ENCODE measurements around the gene ITGB1BP1. TPM values are rescaled to one million over a fixed set of nuclear protein-coding genes. Genes with fewer than 3 reads are reported as not detected.

The ITGB1BP1 gene
- total and polyA plus RNA-seq, 2 of the 13 experiments (the other 11 are each of a cell fraction or from before 2014, with no cell fraction given): 106 to 108 TPM

DNA sequence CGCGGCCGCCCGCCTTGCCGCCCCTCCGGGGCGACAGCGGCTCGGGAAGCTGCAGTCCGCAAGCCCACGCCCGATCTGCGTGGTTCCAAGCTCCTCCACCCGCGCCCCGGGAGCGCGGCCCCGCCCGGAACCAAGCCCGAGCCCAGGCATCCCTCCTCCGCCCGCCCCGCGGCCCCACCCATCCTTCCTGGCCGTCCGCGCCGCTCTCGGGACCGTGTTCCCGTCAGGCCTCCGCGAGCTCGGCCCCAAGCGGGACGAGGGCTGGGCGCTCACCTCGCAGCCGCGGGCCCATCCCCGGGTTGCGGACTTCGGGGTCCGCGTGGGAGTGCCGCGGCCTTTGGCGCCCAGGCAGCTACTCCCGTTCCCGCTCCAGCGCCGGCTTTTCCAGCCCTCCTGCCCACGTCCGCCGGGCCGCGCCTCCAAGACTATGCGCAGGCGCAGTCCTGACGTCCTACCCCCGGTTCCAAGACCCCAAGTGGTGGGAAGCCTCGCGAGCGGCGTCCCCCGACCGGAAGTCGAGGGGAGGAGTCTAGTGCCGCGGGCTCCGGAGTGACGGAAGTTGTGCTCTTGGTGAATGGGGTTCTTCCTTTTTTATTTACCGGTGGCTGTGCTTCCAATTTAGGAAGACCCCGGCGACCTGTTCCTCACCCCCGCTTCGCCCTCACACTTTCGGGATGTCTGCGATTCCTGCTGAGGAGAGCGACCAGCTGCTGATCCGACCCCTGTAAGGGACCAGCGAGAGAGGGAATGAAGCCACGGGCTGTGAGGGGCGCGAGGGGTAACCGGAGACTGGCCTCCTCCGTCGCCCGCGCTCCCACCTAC, at the start of gene ITGB1BP1, which contains the start of gene CPSF3 (continued):
- TF ChIP-seq, protein P1, sequence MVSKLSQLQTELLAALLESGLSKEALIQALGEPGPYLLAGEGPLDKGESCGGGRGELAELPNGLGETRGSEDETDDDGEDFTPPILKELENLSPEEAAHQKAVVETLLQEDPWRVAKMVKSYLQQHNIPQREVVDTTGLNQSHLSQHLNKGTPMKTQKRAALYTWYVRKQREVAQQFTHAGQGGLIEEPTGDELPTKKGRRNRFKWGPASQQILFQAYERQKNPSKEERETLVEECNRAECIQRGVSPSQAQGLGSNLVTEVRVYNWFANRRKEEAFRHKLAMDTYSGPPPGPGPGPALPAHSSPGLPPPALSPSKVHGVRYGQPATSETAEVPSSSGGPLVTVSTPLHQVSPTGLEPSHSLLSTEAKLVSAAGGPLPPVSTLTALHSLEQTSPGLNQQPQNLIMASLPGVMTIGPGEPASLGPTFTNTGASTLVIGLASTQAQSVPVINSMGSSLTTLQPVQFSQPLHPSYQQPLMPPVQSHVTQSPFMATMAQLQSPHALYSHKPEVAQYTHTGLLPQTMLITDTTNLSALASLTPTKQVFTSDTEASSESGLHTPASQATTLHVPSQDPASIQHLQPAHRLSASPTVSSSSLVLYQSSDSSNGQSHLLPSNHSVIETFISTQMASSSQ (IDR thresholded peaks at IDR 0.05; ENCODE audit: low read depth): no peak
- TF ChIP-seq, protein P1 (CRISPR knock-in tag; IDR thresholded peaks at IDR 0.05; ENCODE audit: borderline replicate concordance): peak; percentile 76; the same call in 1 of the 2 replicates
- peak; percentile 77 for TF ChIP-seq ETV5 (CRISPR knock-in tag; IDR thresholded peaks at IDR 0.05; ENCODE audit: borderline replicate concordance)
- peak; percentile 71; the same call in 1 of the 2 replicates for TF ChIP-seq ZNF451 (CRISPR knock-in tag; IDR thresholded peaks at IDR 0.05)
- TF ChIP-seq FIP1L1 (IDR thresholded peaks at IDR 0.05; ENCODE audit: borderline replicate concordance, insufficient read depth, low read depth, low read length): 0 out of 2 replicates have a peak, but pooled peaks have one; percentile 19
- TF ChIP-seq, protein P2, sequence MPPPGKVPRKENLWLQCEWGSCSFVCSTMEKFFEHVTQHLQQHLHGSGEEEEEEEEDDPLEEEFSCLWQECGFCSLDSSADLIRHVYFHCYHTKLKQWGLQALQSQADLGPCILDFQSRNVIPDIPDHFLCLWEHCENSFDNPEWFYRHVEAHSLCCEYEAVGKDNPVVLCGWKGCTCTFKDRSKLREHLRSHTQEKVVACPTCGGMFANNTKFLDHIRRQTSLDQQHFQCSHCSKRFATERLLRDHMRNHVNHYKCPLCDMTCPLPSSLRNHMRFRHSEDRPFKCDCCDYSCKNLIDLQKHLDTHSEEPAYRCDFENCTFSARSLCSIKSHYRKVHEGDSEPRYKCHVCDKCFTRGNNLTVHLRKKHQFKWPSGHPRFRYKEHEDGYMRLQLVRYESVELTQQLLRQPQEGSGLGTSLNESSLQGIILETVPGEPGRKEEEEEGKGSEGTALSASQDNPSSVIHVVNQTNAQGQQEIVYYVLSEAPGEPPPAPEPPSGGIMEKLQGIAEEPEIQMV (CRISPR knock-in tag; IDR thresholded peaks at IDR 0.05; ENCODE audit: low read depth): peak; percentile 92
- peak; percentile 99 for TF ChIP-seq KLF12 (CRISPR knock-in tag; IDR thresholded peaks at IDR 0.05; ENCODE audit: borderline replicate concordance)
- peak; percentile 63; the same call in 1 of the 2 replicates for TF ChIP-seq ZBTB14 (CRISPR knock-in tag; IDR thresholded peaks at IDR 0.05)
- peak; percentile 65; the same call in 1 of the 2 replicates for TF ChIP-seq ZNF841 (CRISPR knock-in tag; IDR thresholded peaks at IDR 0.05; ENCODE audit: borderline replicate concordance)
- TF ChIP-seq FOSL1 (CRISPR knock-in tag; IDR thresholded peaks at IDR 0.05; ENCODE audit: borderline replicate concordance): no peak
- peak; percentile 75; the same call in 1 of the 2 replicates for TF ChIP-seq ZNF503 (CRISPR knock-in tag; IDR thresholded peaks at IDR 0.05)
- TF ChIP-seq THAP9 (CRISPR knock-in tag; IDR thresholded peaks at IDR 0.05; ENCODE audit: borderline replicate concordance): peak; percentile 89
- TF ChIP-seq HNRNPH1 (optimal IDR thresholded peaks at IDR 0.05; ENCODE audit: low read depth, low read length): no peak
- TF ChIP-seq EP300 (IDR thresholded peaks at IDR 0.05; ENCODE audit: low read depth in 2 of 2, low read length in 2 of 2): 0 out of 4 replicates have a peak, but pooled peaks of 1 of the 2 experiments have one; percentile 5
- TF ChIP-seq EP300 (CRISPR knock-in tag; IDR thresholded peaks at IDR 0.05; ENCODE audit: borderline replicate concordance): no peak; the same call in 1 of the 2 replicates

Measured in HepG2 (cell line).